ENCODE measurements around the gene CSTPP1.

CSTPP1 gene

GRCh38 chr11:46936138-46937110 lies at the start of gene CSTPP1:
Gene CSTPP1 (plus strand): TSS chr11:46936761. CDS start chr11:46936806, 45 bp downstream.
- peak; percentile 63 for DNase-seq

- DNase-seq: no peak
Measured at GRCh38 chr11:46888636-46889035, 47.9 kb upstream of the CSTPP1 start.

- DNase-seq: no peak
Measured at GRCh38 chr11:46889251-46889650, 47.3 kb upstream of the CSTPP1 start.

- DNase-seq: peak; percentile 43
Measured at GRCh38 chr11:46889689-46890475, 46.7 kb upstream of the CSTPP1 start.

- no peak for DNase-seq
Measured at GRCh38 chr11:46890665-46891064, 45.9 kb upstream of the CSTPP1 start.

- DNase-seq: no peak
Measured at GRCh38 chr11:46892109-46892508, 44.5 kb upstream of the CSTPP1 start.

GRCh38 chr11:46892838-46893237 lies 43.7 kb upstream of the CSTPP1 start:
- no peak for DNase-seq

- peak; percentile 56 for DNase-seq
Measured at GRCh38 chr11:46894506-46894905, 42.1 kb upstream of the CSTPP1 start.

- DNase-seq: no peak
Measured at GRCh38 chr11:46894961-46895360, 41.6 kb upstream of the CSTPP1 start.

GRCh38 chr11:46895821-46896220 lies 40.7 kb upstream of the CSTPP1 start:
- no peak for DNase-seq

GRCh38 chr11:46896719-46897406 lies 39.7 kb upstream of the CSTPP1 start:
- peak; percentile 20 for DNase-seq

GRCh38 chr11:46898396-46899095 lies 38.0 kb upstream of the CSTPP1 start:
- no peak for DNase-seq

- no peak for DNase-seq
Measured at GRCh38 chr11:46899501-46900025, 37.0 kb upstream of the CSTPP1 start.

GRCh38 chr11:46900091-46900746 lies 36.3 kb upstream of the CSTPP1 start:
- no peak for DNase-seq

GRCh38 chr11:46901156-46901555 lies 35.4 kb upstream of the CSTPP1 start:
- no peak for DNase-seq

- DNase-seq: no peak
Measured at GRCh38 chr11:46902694-46903093, 33.9 kb upstream of the CSTPP1 start.

- no peak for DNase-seq
Measured at GRCh38 chr11:46903846-46904245, 32.7 kb upstream of the CSTPP1 start.

- no peak for DNase-seq
Measured at GRCh38 chr11:46905806-46906205, 30.8 kb upstream of the CSTPP1 start.

GRCh38 chr11:46906609-46907041 lies 29.9 kb upstream of the CSTPP1 start:
- DNase-seq: no peak

- no peak for DNase-seq
Measured at GRCh38 chr11:46907606-46908005, 29.0 kb upstream of the CSTPP1 start.

- DNase-seq: peak; percentile 38
Measured at GRCh38 chr11:46912526-46913150, 23.9 kb upstream of the CSTPP1 start.
